ENCODE measurements around the gene RELT. TPM values are rescaled to one million over a fixed set of nuclear protein-coding genes. Genes with fewer than 3 reads are reported as not detected.
"Not testable (repeated sequence)": the region's sequence is repeated elsewhere in the genome, so short reads cannot be mapped to it uniquely, and the experiment has no call there.

The RELT gene
- total RNA-seq, 1 experiment from 2014 or later: 2.3 TPM

- no peak for DNase-seq (ENCODE audit: extremely low read depth, low read depth)
Observed at GRCh38 chr11:73426219-73426850, 50.1 kb downstream of the RELT start.

GRCh38 chr11:73428227-73428626 is 52.0 kb downstream of the RELT start:
- no peak for DNase-seq (ENCODE audit: extremely low read depth, low read depth)

GRCh38 chr11:73428699-73429098 is 52.5 kb downstream of the RELT start:
- no peak for DNase-seq (ENCODE audit: extremely low read depth, low read depth)

GRCh38 chr11:73429121-73429750 is 53.0 kb downstream of the RELT start:
- DNase-seq (ENCODE audit: extremely low read depth, low read depth): no peak

GRCh38 chr11:73430326-73430725 is 54.1 kb downstream of the RELT start:
- no peak for DNase-seq (ENCODE audit: extremely low read depth, low read depth)

GRCh38 chr11:73431396-73431795 is 55.2 kb downstream of the RELT start:
- DNase-seq (ENCODE audit: extremely low read depth, low read depth): no peak

GRCh38 chr11:73436859-73437258 is 60.7 kb downstream of the RELT start:
- DNase-seq (ENCODE audit: extremely low read depth, low read depth): not testable (repeated sequence)

GRCh38 chr11:73439002-73439843 is 63.0 kb downstream of the RELT start:
- no peak for DNase-seq (ENCODE audit: extremely low read depth, low read depth)

- no peak for DNase-seq (ENCODE audit: extremely low read depth, low read depth)
Observed at GRCh38 chr11:73445980-73446379, 69.8 kb downstream of the RELT start.

- DNase-seq (ENCODE audit: extremely low read depth, low read depth): no peak
Observed at GRCh38 chr11:73446766-73447165, 70.6 kb downstream of the RELT start.

Other genes starting within 250 kb of the RELT start
- 3.9 and 4.1 TPM in 2 replicates for gene FCHSD2, start 234.1 kb upstream of the RELT start, total RNA-seq (2014; rRNA removed; shearing (Covaris generic))
- gene P2RY2, start 158.1 kb upstream of the RELT start, total RNA-seq (2014; rRNA removed; shearing (Covaris generic)): not detected in 2 replicates
- gene P2RY6, start 104.1 kb upstream of the RELT start, total RNA-seq (2014; rRNA removed; shearing (Covaris generic)): not detected in 2 replicates
- 3.7 and 4.0 TPM in 2 replicates for gene ARHGEF17, start 68.1 kb upstream of the RELT start, total RNA-seq (2014; rRNA removed; shearing (Covaris generic))
- gene FAM168A, start 221.7 kb downstream of the RELT start, total RNA-seq (2014; rRNA removed; shearing (Covaris generic)): 5.0 and 5.3 TPM in 2 replicates

Data from NCI-H460 (cell line).